ENCODE data around the gene NABP1. TPM values are rescaled to one million over a fixed set of nuclear protein-coding genes. Genes with fewer than 3 reads are reported as not detected.

Gene NABP1
- polyA plus RNA-seq, 1 donor from 2014 or later, result 1.5 TPM

DNA sequence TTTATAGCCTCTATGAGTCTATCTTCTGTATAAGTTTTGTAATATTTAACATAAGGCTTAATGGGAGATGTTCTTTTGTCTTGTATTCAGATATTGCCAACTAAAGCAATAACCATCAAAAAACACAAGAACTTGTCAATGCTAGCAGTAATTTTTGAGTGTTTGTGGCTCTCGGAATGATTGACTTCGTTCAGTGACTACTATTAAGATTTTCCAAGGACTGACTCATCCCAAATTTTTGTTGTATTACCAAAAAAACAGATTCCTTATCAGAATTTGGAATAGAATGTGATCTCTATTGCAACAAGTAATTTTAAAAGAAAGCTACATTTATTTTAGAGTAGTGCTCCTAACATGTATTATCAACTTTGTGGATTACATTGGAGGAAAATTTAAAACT, 8.1 kb downstream of the NABP1 start:
- Histone ChIP-seq H3K9me2 (ENCODE audit: insufficient read depth, low read length) (no peaks in the 10 kb centered on the region), H4K20me1 (ENCODE audit: insufficient read depth) (no peaks in the 10 kb centered on the region), H2AFZ (ENCODE audit: low read depth, low read length) (no peak overlapping the region), H3K27ac (ENCODE audit: low read length) (no peak overlapping the region), H3K9me3 (ENCODE audit: low read length) (no peaks in the 10 kb centered on the region), H3K4me3 (ENCODE audit: low read length) (no peak overlapping the region), H3F3A (ENCODE audit: insufficient read depth, low read length, poor library complexity, severe bottlenecking) (no peaks in the 10 kb centered on the region), H3K36me3 (ENCODE audit: insufficient read depth, low read length) (no peaks in the 10 kb centered on the region), H3K4me2 (ENCODE audit: low read length) (no peak overlapping the region), H3K27me3 (ENCODE audit: insufficient read depth, low read depth, low read length) (no peaks in the 10 kb centered on the region), H3K79me2 (replicated peaks; ENCODE audit: insufficient read depth, low read length) (no peaks in the 10 kb centered on the region), H3K9ac (ENCODE audit: low read length) (no peak overlapping the region)
- TF ChIP-seq RAD21 (conservative IDR thresholded peaks at IDR 0.05), result no peak
- TF ChIP-seq POLR2AphosphoS5 (IDR thresholded peaks at IDR 0.05), result no peak
- TF ChIP-seq TAF1 (IDR thresholded peaks at IDR 0.05; ENCODE audit: low read depth), result no peak
- no peak for TF ChIP-seq MXI1 (conservative IDR thresholded peaks at IDR 0.05; ENCODE audit: poor library complexity, severe bottlenecking)
- TF ChIP-seq, protein P1, sequence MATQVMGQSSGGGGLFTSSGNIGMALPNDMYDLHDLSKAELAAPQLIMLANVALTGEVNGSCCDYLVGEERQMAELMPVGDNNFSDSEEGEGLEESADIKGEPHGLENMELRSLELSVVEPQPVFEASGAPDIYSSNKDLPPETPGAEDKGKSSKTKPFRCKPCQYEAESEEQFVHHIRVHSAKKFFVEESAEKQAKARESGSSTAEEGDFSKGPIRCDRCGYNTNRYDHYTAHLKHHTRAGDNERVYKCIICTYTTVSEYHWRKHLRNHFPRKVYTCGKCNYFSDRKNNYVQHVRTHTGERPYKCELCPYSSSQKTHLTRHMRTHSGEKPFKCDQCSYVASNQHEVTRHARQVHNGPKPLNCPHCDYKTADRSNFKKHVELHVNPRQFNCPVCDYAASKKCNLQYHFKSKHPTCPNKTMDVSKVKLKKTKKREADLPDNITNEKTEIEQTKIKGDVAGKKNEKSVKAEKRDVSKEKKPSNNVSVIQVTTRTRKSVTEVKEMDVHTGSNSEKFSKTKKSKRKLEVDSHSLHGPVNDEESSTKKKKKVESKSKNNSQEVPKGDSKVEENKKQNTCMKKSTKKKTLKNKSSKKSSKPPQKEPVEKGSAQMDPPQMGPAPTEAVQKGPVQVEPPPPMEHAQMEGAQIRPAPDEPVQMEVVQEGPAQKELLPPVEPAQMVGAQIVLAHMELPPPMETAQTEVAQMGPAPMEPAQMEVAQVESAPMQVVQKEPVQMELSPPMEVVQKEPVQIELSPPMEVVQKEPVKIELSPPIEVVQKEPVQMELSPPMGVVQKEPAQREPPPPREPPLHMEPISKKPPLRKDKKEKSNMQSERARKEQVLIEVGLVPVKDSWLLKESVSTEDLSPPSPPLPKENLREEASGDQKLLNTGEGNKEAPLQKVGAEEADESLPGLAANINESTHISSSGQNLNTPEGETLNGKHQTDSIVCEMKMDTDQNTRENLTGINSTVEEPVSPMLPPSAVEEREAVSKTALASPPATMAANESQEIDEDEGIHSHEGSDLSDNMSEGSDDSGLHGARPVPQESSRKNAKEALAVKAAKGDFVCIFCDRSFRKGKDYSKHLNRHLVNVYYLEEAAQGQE (IDR thresholded peaks at IDR 0.05; ENCODE audit: borderline replicate concordance), result no peak
- no peak for TF ChIP-seq EP300 (conservative IDR thresholded peaks at IDR 0.05; ENCODE audit: poor library complexity, severe bottlenecking)
- TF ChIP-seq EZH2 (IDR thresholded peaks at IDR 0.05; ENCODE audit: borderline replicate concordance, insufficient read depth, low read length, poor library complexity, severe bottlenecking), result no peak
- TF ChIP-seq, protein P2, sequence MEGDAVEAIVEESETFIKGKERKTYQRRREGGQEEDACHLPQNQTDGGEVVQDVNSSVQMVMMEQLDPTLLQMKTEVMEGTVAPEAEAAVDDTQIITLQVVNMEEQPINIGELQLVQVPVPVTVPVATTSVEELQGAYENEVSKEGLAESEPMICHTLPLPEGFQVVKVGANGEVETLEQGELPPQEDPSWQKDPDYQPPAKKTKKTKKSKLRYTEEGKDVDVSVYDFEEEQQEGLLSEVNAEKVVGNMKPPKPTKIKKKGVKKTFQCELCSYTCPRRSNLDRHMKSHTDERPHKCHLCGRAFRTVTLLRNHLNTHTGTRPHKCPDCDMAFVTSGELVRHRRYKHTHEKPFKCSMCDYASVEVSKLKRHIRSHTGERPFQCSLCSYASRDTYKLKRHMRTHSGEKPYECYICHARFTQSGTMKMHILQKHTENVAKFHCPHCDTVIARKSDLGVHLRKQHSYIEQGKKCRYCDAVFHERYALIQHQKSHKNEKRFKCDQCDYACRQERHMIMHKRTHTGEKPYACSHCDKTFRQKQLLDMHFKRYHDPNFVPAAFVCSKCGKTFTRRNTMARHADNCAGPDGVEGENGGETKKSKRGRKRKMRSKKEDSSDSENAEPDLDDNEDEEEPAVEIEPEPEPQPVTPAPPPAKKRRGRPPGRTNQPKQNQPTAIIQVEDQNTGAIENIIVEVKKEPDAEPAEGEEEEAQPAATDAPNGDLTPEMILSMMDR (IDR thresholded peaks at IDR 0.05; ENCODE audit: poor library complexity, severe bottlenecking), result no peak
- TF ChIP-seq SMC3 (conservative IDR thresholded peaks at IDR 0.05; ENCODE audit: poor library complexity), result no peak

DNA sequence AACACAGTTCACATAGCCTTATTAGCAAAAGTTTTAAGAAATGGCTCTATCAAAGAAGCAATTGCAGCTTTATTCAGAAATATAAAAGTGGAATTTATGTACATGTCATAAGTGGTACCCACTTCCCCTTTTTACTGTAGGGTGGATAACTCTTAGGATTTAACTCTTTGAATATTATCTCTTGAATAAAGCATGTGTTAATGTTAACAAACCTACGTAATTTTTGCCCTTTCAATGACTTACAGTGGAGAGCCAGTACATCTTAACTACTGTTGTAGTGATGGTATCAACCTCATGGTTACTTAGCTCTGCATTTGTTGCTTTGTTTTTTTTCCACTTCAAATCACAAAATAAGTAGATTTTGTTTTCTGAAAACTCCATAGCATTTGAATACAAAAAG, 8.8 kb downstream of the NABP1 start:
- TF ChIP-seq, protein P2 (IDR thresholded peaks at IDR 0.05; ENCODE audit: poor library complexity, severe bottlenecking), result no peak
- TF ChIP-seq TAF1 (IDR thresholded peaks at IDR 0.05; ENCODE audit: low read depth) (no peak), RAD21 (conservative IDR thresholded peaks at IDR 0.05) (no peak), POLR2AphosphoS5 (IDR thresholded peaks at IDR 0.05) (no peak)
- TF ChIP-seq, protein P1 (IDR thresholded peaks at IDR 0.05; ENCODE audit: borderline replicate concordance), result no peak
- Histone ChIP-seq H3K4me2 (ENCODE audit: low read length) (no peak overlapping the region), H3K36me3 (ENCODE audit: insufficient read depth, low read length) (no peaks in the 10 kb centered on the region), H3K79me2 (replicated peaks; ENCODE audit: insufficient read depth, low read length) (no peaks in the 10 kb centered on the region), H2AFZ (ENCODE audit: low read depth, low read length) (no peak overlapping the region), H3F3A (ENCODE audit: insufficient read depth, low read length, poor library complexity, severe bottlenecking) (no peaks in the 10 kb centered on the region), H3K4me3 (ENCODE audit: low read length) (no peak overlapping the region), H3K9me3 (ENCODE audit: low read length) (no peaks in the 10 kb centered on the region), H3K27ac (ENCODE audit: low read length) (no peak overlapping the region), H3K9me2 (ENCODE audit: insufficient read depth, low read length) (no peaks in the 10 kb centered on the region), H3K27me3 (ENCODE audit: insufficient read depth, low read depth, low read length) (no peaks in the 10 kb centered on the region), H4K20me1 (ENCODE audit: insufficient read depth) (no peaks in the 10 kb centered on the region), H3K9ac (ENCODE audit: low read length) (no peak overlapping the region)

All from neural cell (in vitro differentiated cells).